Activated CD4-positive, alpha-beta T cell treated with anti-CD3 and anti-CD28 coated beads, Interleukin-2, amount 10 ng/mL, durations not matched to agents 7 days and 5 days (primary cell): Measurements from ENCODE around the gene GGA1. TPM values are rescaled to one million over a fixed set of nuclear protein-coding genes. Genes with fewer than 3 reads are reported as not detected.
A peak's percentile ranks its signal among the peaks of the same experiment; 100 is the strongest.

ENCODE experiments used
- CTCF ChIA-PET: fragments of 350-600 bp; sonication (Branson Sonifier 250); formaldehyde crosslinking; loops from one replicate; lab custom pipeline; 2021; ENCODE audit warnings: antibody characterized with exemption; lab: Charles Lee
- POLR2A ChIA-PET: fragments of 350-600 bp; sonication (Branson Sonifier 250); formaldehyde crosslinking; loops from one replicate; lab custom pipeline; 2021; ENCODE audit warnings: antibody characterized with exemption; lab: Charles Lee
- DNase-seq: peaks from one replicate; pipeline ENCODE4 v3.0.0-alpha.2; 2020
- H3K27ac Mint-ChIP-seq: one replicate; pipeline ENCODE4 v1.8.0; 2021; ENCODE audit warnings: mild to moderate bottlenecking, moderate library complexity, mixed read lengths
- H3K27me3 Mint-ChIP-seq: one replicate; pipeline ENCODE4 v1.8.0; 2021; ENCODE audit warnings: mixed read lengths
- H3K36me3 Mint-ChIP-seq: one replicate; pipeline ENCODE4 v1.8.0; 2021; ENCODE audit warnings: low read depth, mixed read lengths
- H3K4me1 Mint-ChIP-seq: one replicate; pipeline ENCODE4 v1.8.0; 2021; ENCODE audit warnings: mixed read lengths
- H3K4me3 Mint-ChIP-seq: one replicate; pipeline ENCODE4 v1.8.0; 2021; ENCODE audit warnings: mild to moderate bottlenecking, moderate library complexity, mixed read lengths
- H3K9me3 Mint-ChIP-seq: one replicate; pipeline ENCODE4 v1.8.0; 2021; ENCODE audit warnings: mixed read lengths
- total RNA-seq, 2 experiments: library from RNA; stranded (reverse); gene quantifications; one replicate each; pipeline ENCODE4 v1.2.3, GENCODE V29; 2021

GGA1 gene
- total RNA-seq, result 10 to 100 TPM; 58.5 to 62.8 TPM

GRCh38 chr22:37608477-37609239, at the start of gene GGA1:
Gene GGA1 (plus strand): TSS chr22:37608834. CDS start chr22:37608861, 27 bp downstream.
- CTCF ChIA-PET, result interaction anchor here (0.9 to 5.2 kb wide), 23 partner anchors 9 to 367 kb away, joined by 3 to 89 read pairs (median 6); partner anchors contain the start of genes ANKRD54 and GCAT
- Mint-ChIP-seq H3K36me3 (peaks cover 3% of the 10 kb centered on the region), H3K4me1 (peaks cover 58% of the 10 kb centered on the region), H3K4me3 (peak within 1 kb of the TSS; percentile 90), H3K9me3 (no peaks in the 10 kb centered on the region), H3K27ac (peak within 1 kb of the TSS; percentile 95), H3K27me3 (no peaks in the 10 kb centered on the region)
- POLR2A ChIA-PET, result interaction anchor here (1.9 kb wide), 1 partner anchor 16 kb away, joined by 10 read pairs; no protein-coding TSS in a partner anchor
- peak; percentile 98 for DNase-seq

GRCh38 chr22:37559521-37559900, 49.1 kb upstream of the GGA1 start:
- Mint-ChIP-seq H3K36me3 (no peaks in the 10 kb centered on the region), H3K4me1 (peaks cover 8% of the 10 kb centered on the region), H3K27me3 (peaks cover 73% of the 10 kb centered on the region), H3K4me3 (no peak overlapping the region), H3K9me3 (no peaks in the 10 kb centered on the region), H3K27ac (no peak overlapping the region)
- no peak for DNase-seq
- POLR2A ChIA-PET, result no interaction called here
- CTCF ChIA-PET, result interaction anchor here (0.6 to 15.9 kb wide), 4 partner anchors 6 to 143 kb away, joined by 3 to 397 read pairs (median 20); no protein-coding TSS in a partner anchor

- no peak for DNase-seq
- ChIA-PET POLR2A (no interaction called here), CTCF (interaction anchor here (1.0 to 15.9 kb wide), 2 partner anchors 15 to 32 kb away, joined by 3 to 397 read pairs; no protein-coding TSS in a partner anchor)
- Mint-ChIP-seq H3K9me3 (no peaks in the 10 kb centered on the region), H3K36me3 (no peaks in the 10 kb centered on the region), H3K27ac (no peak within 1 kb of the TSS), H3K4me1 (peaks cover 8% of the 10 kb centered on the region), H3K27me3 (peaks cover 74% of the 10 kb centered on the region), H3K4me3 (no peak within 1 kb of the TSS)
Observed at GRCh38 chr22:37559901-37560607, 48.6 kb upstream of the GGA1 start, which contains the start of gene CDC42EP1. Gene CDC42EP1 (plus strand): TSS chr22:37560480. CDS start chr22:37566350, 5,870 bp downstream.

- POLR2A ChIA-PET, result no interaction called here
- Mint-ChIP-seq H3K9me3 (no peaks in the 10 kb centered on the region), H3K36me3 (no peaks in the 10 kb centered on the region), H3K4me3 (no peak overlapping the region), H3K4me1 (peaks cover 10% of the 10 kb centered on the region), H3K27me3 (peaks cover 72% of the 10 kb centered on the region), H3K27ac (no peak overlapping the region)
- DNase-seq, result no peak
- CTCF ChIA-PET, result interaction anchor here (1.2 to 15.9 kb wide), 3 partner anchors 14 to 46 kb away, joined by 3 to 397 read pairs (median 4); no protein-coding TSS in a partner anchor
Observed at GRCh38 chr22:37560608-37561211, 47.9 kb upstream of the GGA1 start.

GRCh38 chr22:37561212-37562048, 47.2 kb upstream of the GGA1 start:
- DNase-seq, result peak; percentile 70
- H3K4me3 Mint-ChIP-seq, result no peak overlapping the region
- peaks cover 17% of the 10 kb centered on the region for H3K4me1 Mint-ChIP-seq
- H3K36me3 Mint-ChIP-seq, result no peaks in the 10 kb centered on the region
- ChIA-PET CTCF (interaction anchor here (0.8 to 15.9 kb wide), 15 partner anchors 9 to 279 kb away, joined by 3 to 397 read pairs (median 4); partner anchors contain the start of genes CARD10 and CYTH4), POLR2A (no interaction called here)
- no peaks in the 10 kb centered on the region for H3K9me3 Mint-ChIP-seq
- peaks cover 69% of the 10 kb centered on the region for H3K27me3 Mint-ChIP-seq
- H3K27ac Mint-ChIP-seq, result no peak overlapping the region

GRCh38 chr22:37562049-37562875, 46.4 kb upstream of the GGA1 start:
- no peaks in the 10 kb centered on the region for H3K9me3 Mint-ChIP-seq
- H3K4me3 Mint-ChIP-seq, result no peak overlapping the region
- no peak overlapping the region for H3K27ac Mint-ChIP-seq
- H3K27me3 Mint-ChIP-seq, result peaks cover 64% of the 10 kb centered on the region
- no peak for DNase-seq
- no peaks in the 10 kb centered on the region for H3K36me3 Mint-ChIP-seq
- H3K4me1 Mint-ChIP-seq, result peaks cover 25% of the 10 kb centered on the region
- POLR2A ChIA-PET, result no interaction called here
- CTCF ChIA-PET, result interaction anchor here (0.8 to 15.9 kb wide), 17 partner anchors 8 to 320 kb away, joined by 3 to 397 read pairs (median 4); partner anchors contain the start of genes CARD10, CYTH4 and GGA1

- no peaks in the 10 kb centered on the region for H3K9me3 Mint-ChIP-seq
- no peak overlapping the region for H3K4me3 Mint-ChIP-seq
- DNase-seq, result no peak
- ChIA-PET CTCF (interaction anchor here (0.7 to 15.9 kb wide), 6 partner anchors 7 to 535 kb away, joined by 3 to 397 read pairs (median 10); partner anchors contain the start of gene GGA1), POLR2A (no interaction called here)
- peaks cover 52% of the 10 kb centered on the region for H3K27me3 Mint-ChIP-seq
- H3K27ac Mint-ChIP-seq, result no peak overlapping the region
- H3K36me3 Mint-ChIP-seq, result no peaks in the 10 kb centered on the region
- peaks cover 30% of the 10 kb centered on the region for H3K4me1 Mint-ChIP-seq
Observed at GRCh38 chr22:37563153-37564081, 45.2 kb upstream of the GGA1 start.

GRCh38 chr22:37564111-37564711, 44.4 kb upstream of the GGA1 start:
- ChIA-PET CTCF (interaction anchor here (1.1 to 15.9 kb wide), 6 partner anchors 7 to 44 kb away, joined by 4 to 397 read pairs (median 20); partner anchors contain the start of genes GGA1 and LGALS2), POLR2A (no interaction called here)
- H3K27ac Mint-ChIP-seq, result no peak overlapping the region
- no peaks in the 10 kb centered on the region for H3K9me3 Mint-ChIP-seq
- no peak for DNase-seq
- H3K27me3 Mint-ChIP-seq, result peaks cover 46% of the 10 kb centered on the region
- no peaks in the 10 kb centered on the region for H3K36me3 Mint-ChIP-seq
- H3K4me1 Mint-ChIP-seq, result peaks cover 30% of the 10 kb centered on the region
- H3K4me3 Mint-ChIP-seq, result no peak overlapping the region

- Mint-ChIP-seq H3K4me1 (peaks cover 30% of the 10 kb centered on the region), H3K9me3 (no peaks in the 10 kb centered on the region), H3K27ac (no peak overlapping the region), H3K4me3 (no peak overlapping the region), H3K27me3 (peaks cover 47% of the 10 kb centered on the region), H3K36me3 (no peaks in the 10 kb centered on the region)
- ChIA-PET CTCF (interaction anchor here (0.9 to 15.9 kb wide), 13 partner anchors 9 to 322 kb away, joined by 3 to 397 read pairs (median 10); partner anchors contain the start of genes CARD10, GGA1, LGALS2 and RAC2), POLR2A (interaction anchor here (0.6 kb wide), 1 partner anchor 92 kb away, joined by 6 read pairs; no protein-coding TSS in a partner anchor)
- DNase-seq, result no peak
Observed at GRCh38 chr22:37565830-37566229, 42.8 kb upstream of the GGA1 start.
